Measurements from ENCODE around the gene RGS7BP. TPM values are rescaled to one million over a fixed set of nuclear protein-coding genes. Genes with fewer than 3 reads are reported as not detected.

Gene RGS7BP
- total RNA-seq, 1 experiment from 2014 or later = not detected

DNA sequence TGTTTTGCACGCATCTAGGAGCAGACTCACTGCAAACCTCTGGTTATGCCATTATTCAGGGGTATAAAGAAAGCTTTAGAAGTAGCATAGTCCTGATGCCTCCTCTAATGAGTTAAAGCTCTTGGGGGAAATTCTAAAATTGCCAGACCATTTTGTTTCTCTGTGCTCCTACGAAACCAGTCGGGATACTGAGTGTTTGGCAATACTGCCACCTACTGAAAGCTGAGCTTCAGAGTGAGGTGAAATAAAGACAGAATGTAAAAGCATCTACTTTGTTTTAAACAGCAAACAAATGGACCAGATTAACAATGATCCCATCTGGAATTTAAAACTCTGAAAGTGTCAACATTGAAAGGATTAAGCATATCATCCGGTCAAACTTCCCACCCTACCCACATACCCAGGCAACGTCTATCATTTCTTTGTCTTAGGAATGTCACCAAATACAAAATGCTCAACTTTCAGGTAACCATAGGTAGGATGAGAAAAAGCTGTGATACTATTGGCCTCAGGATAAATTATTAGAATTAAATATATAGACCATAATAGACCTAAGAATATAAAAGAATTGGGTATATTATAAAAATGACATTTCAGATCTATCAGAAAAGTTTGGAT lies 106.6 kb downstream of the RGS7BP start:
- Histone ChIP-seq H3K27me3 (ENCODE audit: insufficient read depth, low read depth) (no peaks in the 10 kb centered on the region), H3K4me3 (no peak overlapping the region), H3F3A (ENCODE audit: insufficient read depth, low read depth) (no peaks in the 10 kb centered on the region), H3K79me2 (ENCODE audit: low read depth) (no peaks in the 10 kb centered on the region), H2AFZ (no peak overlapping the region), H3K9me3 (ENCODE audit: insufficient read depth, low read depth) (no peaks in the 10 kb centered on the region), H3K36me3 (ENCODE audit: low read depth) (no peaks in the 10 kb centered on the region), H3K4me2 (no peak overlapping the region), H3K9me2 (ENCODE audit: insufficient read depth) (no peaks in the 10 kb centered on the region), H3K27ac (no peak overlapping the region), H3K4me1 (replicated peaks; ENCODE audit: insufficient read depth) (no peaks in the 10 kb centered on the region), H4K20me1 (ENCODE audit: insufficient read depth) (no peaks in the 10 kb centered on the region)
- CTCF ChIA-PET = interaction anchor here (0.6 to 1.5 kb wide), 4 partner anchors 384 to 540 kb away, joined by 3 to 5 read pairs (median 3); no protein-coding TSS in a partner anchor
- no TSS peak for BruUV-seq (replicated peaks)
- TF ChIP-seq EZH2 (IDR thresholded peaks at IDR 0.05; ENCODE audit: low read depth) = no peak
- TF ChIP-seq, protein P1, sequence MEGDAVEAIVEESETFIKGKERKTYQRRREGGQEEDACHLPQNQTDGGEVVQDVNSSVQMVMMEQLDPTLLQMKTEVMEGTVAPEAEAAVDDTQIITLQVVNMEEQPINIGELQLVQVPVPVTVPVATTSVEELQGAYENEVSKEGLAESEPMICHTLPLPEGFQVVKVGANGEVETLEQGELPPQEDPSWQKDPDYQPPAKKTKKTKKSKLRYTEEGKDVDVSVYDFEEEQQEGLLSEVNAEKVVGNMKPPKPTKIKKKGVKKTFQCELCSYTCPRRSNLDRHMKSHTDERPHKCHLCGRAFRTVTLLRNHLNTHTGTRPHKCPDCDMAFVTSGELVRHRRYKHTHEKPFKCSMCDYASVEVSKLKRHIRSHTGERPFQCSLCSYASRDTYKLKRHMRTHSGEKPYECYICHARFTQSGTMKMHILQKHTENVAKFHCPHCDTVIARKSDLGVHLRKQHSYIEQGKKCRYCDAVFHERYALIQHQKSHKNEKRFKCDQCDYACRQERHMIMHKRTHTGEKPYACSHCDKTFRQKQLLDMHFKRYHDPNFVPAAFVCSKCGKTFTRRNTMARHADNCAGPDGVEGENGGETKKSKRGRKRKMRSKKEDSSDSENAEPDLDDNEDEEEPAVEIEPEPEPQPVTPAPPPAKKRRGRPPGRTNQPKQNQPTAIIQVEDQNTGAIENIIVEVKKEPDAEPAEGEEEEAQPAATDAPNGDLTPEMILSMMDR (conservative IDR thresholded peaks at IDR 0.05) = peak; percentile 81
- POLR2A ChIA-PET (ENCODE audit: unreplicated experiment) = no interaction called here
- intact Hi-C loops (cut with micrococcal nuclease; ENCODE audit: unreplicated experiment) = loop anchor here (1.0 to 10.0 kb wide), 4 partner anchors 228 to 538 kb away; no protein-coding TSS in a partner anchor
- DNase-seq = peak in 1 of 2 experiments; percentile 15

DNA sequence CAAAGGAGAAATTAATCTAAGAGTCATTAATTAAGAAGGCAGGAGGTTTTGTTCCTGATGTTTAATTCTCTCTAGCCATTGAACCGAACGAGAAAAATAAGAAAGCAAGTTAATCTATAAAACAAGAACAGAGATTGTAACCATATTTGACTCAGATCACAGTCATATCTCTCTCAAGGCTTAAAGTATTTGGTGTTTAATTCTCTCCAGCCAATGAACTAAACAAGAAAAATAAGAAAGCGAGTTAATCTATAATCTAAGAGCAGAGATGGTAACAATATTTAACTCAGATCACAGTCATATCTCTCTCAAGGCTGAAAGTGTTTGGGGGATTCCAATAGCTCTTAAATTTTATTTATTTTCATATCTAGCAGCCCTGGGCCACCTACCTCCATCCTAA lies 110.1 kb downstream of the RGS7BP start:
- POLR2A ChIA-PET (ENCODE audit: unreplicated experiment) = no interaction called here
- no peaks in the 10 kb centered on the region for H3F3A ChIP-seq (ENCODE audit: insufficient read depth, low read depth)
- H2AFZ ChIP-seq = no peak overlapping the region
- no peak overlapping the region for H3K4me3 ChIP-seq
- no peaks in the 10 kb centered on the region for H3K9me3 ChIP-seq (ENCODE audit: insufficient read depth, low read depth)
- H3K4me2 ChIP-seq = no peak overlapping the region
- intact Hi-C loops (cut with micrococcal nuclease; ENCODE audit: unreplicated experiment) = loop anchor here (10.0 kb wide), 1 partner anchor 541 kb away; no protein-coding TSS in a partner anchor
- BruUV-seq (replicated peaks) = no TSS peak
- DNase-seq = no peak
- H3K27me3 ChIP-seq (ENCODE audit: insufficient read depth, low read depth) = peaks cover under 1% of the 10 kb centered on the region; the same call in 1 of the 2 replicates
- no peak overlapping the region for H3K27ac ChIP-seq
- no peaks in the 10 kb centered on the region for H3K9me2 ChIP-seq (ENCODE audit: insufficient read depth)
- CTCF ChIA-PET = no interaction called here
- H4K20me1 ChIP-seq (ENCODE audit: insufficient read depth) = no peaks in the 10 kb centered on the region
- H3K79me2 ChIP-seq (ENCODE audit: low read depth) = no peaks in the 10 kb centered on the region
- TF ChIP-seq EZH2 (IDR thresholded peaks at IDR 0.05; ENCODE audit: low read depth) = no peak
- TF ChIP-seq, protein P1 (conservative IDR thresholded peaks at IDR 0.05) = no peak
- no peaks in the 10 kb centered on the region for H3K4me1 ChIP-seq (replicated peaks; ENCODE audit: insufficient read depth)
- no peaks in the 10 kb centered on the region for H3K36me3 ChIP-seq (ENCODE audit: low read depth)

DNA sequence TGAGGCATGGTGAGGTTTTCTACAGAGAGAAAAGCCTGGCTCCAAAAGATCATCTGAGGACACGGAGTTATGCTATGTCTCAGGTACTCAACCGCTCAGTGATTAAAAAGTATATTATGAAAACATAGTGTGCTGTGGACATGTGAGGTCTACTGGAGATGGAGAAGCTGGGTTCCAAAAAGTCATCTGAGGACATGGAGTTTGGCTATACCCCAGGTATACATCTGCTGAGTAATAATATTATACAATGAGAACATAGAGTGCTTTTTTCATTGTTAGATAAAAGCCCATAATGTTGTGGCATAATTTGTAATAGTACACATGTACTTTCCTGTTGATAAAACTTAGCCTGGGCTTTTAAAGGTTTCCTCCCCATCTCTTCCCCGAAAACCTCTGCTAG lies 113.8 kb downstream of the RGS7BP start:
- Histone ChIP-seq H3F3A (ENCODE audit: insufficient read depth, low read depth) (no peaks in the 10 kb centered on the region), H3K9me2 (ENCODE audit: insufficient read depth) (no peaks in the 10 kb centered on the region), H4K20me1 (ENCODE audit: insufficient read depth) (no peaks in the 10 kb centered on the region), H3K9me3 (ENCODE audit: insufficient read depth, low read depth) (no peaks in the 10 kb centered on the region), H3K4me3 (no peak overlapping the region), H3K36me3 (ENCODE audit: low read depth) (no peaks in the 10 kb centered on the region), H3K27ac (no peak overlapping the region), H2AFZ (no peak overlapping the region), H3K4me1 (replicated peaks; ENCODE audit: insufficient read depth) (no peaks in the 10 kb centered on the region), H3K4me2 (no peak overlapping the region), H3K79me2 (ENCODE audit: low read depth) (no peaks in the 10 kb centered on the region), H3K27me3 (ENCODE audit: insufficient read depth, low read depth) (peaks cover 8% of the 10 kb centered on the region; the same call in 1 of the 2 replicates)
- intact Hi-C loops (cut with micrococcal nuclease; ENCODE audit: unreplicated experiment) = loop anchor here (10.0 kb wide), 1 partner anchor 545 kb away; no protein-coding TSS in a partner anchor
- POLR2A ChIA-PET (ENCODE audit: unreplicated experiment) = no interaction called here
- CTCF ChIA-PET = no interaction called here
- DNase-seq = no peak
- TF ChIP-seq, protein P1 (conservative IDR thresholded peaks at IDR 0.05) = no peak
- no peak for TF ChIP-seq EZH2 (IDR thresholded peaks at IDR 0.05; ENCODE audit: low read depth)
- BruUV-seq (replicated peaks) = no TSS peak
